ENCODE measurements around the gene IL18.

GRCh38 chr11:112162761-112163546 lies 940 bp downstream of the IL18 start:
- TF ChIP-seq CTCF (IDR thresholded peaks at IDR 0.05) (no peak), EP300 (IDR thresholded peaks at IDR 0.05) (no peak), POLR2A (IDR thresholded peaks at IDR 0.05) (no peak)

All from suprapubic skin (tissue), 3 donors.